ENCODE results near the gene NMNAT1. TPM values are rescaled to one million over a fixed set of nuclear protein-coding genes. Genes with fewer than 3 reads are reported as not detected.

The NMNAT1 gene
- total RNA-seq (2021; ENCODE audit: unreplicated experiment) (8.6 TPM), Bru-seq, nascent RNA (percentile 54 among the genes with signal in this experiment), BruChase-seq, experiment 1, labeled RNA remaining after a 6-hour chase (percentile 53 among the genes with signal in this experiment), BruChase-seq, experiment 2, labeled RNA remaining after a 2-hour chase (percentile 58 among the genes with signal in this experiment)
- polyA plus RNA-seq (2012) = 5.7 and 5.9 TPM in 2 replicates
- long read RNA-seq, transcript NMNAT1-201 (5 exons, 3,781 nt) = major isoform, 7 of 14 reads
- long read RNA-seq, partial matches to known transcripts = 0 of 14 reads
- long read RNA-seq, other reads (novel, unspliced or antisense) = 6 of 14 reads

GRCh38 chr1:9942939-9943788, at the start of gene NMNAT1, which contains the start of gene LZIC:
TSS of gene NMNAT1 (plus strand) at chr1:9943475. CDS start at chr1:9972074, 28,599 bp downstream.
TSS of gene LZIC (minus strand) at chr1:9943391. CDS start at chr1:9936619, 6,772 bp downstream.
- H3K4me1 ChIP-seq (ENCODE audit: control insufficient read depth in 1 of 2, insufficient read depth in 2 of 2, low read length in 2 of 2) = peaks cover 4 to 6% of the 10 kb centered on the region in 2 experiments; a peak in 2 of 4 replicates
- BruUV-seq (replicated peaks) = no TSS peak
- ATAC-seq = peak; percentile 93
- peak within 1 kb of the TSS; percentile 83 for H3K27ac ChIP-seq (ENCODE audit: low read depth, low read length)
- H2AFZ ChIP-seq (ENCODE audit: low read depth, low read length, poor library complexity, severe bottlenecking) = peak within 1 kb of the TSS; percentile 36
- H3K27me3 ChIP-seq (ENCODE audit: insufficient read depth, low read length) = no peaks in the 10 kb centered on the region
- peaks cover 14% of the 10 kb centered on the region for H3K79me2 ChIP-seq (ENCODE audit: insufficient read depth, low read length)
- peak within 1 kb of the TSS; percentile 79 for H3K4me2 ChIP-seq (ENCODE audit: low read length)
- H3K9ac ChIP-seq (ENCODE audit: low read length) = peak within 1 kb of the TSS; percentile 97
- no peaks in the 10 kb centered on the region for H4K20me1 ChIP-seq (ENCODE audit: insufficient read depth)
- H3K4me3 ChIP-seq (replicated peaks in 1 of 2; ENCODE audit: low read depth in 1 of 2, low read length in 2 of 2) = peak within 1 kb of the TSS; percentile 84 to 90
- no peaks in the 10 kb centered on the region for H3K9me2 ChIP-seq (ENCODE audit: insufficient read depth)
- peaks cover 0 to 5% of the 10 kb centered on the region in 2 experiments; a peak in 1 of 4 replicates for H3K36me3 ChIP-seq (ENCODE audit: control insufficient read depth in 1 of 2, insufficient read depth in 2 of 2, low read length in 2 of 2)
- ChIA-PET POLR2A (interaction anchor here (0.7 to 2.4 kb wide), 8 partner anchors 15 to 90 kb away, joined by 3 to 11 read pairs (median 4); partner anchors contain the start of gene UBE4B), RAD21 (ENCODE audit: low non-redundant PET in 1 of 2, low total read pairs in 2 of 2, uncharacterized antibody in 2 of 2, unreplicated experiment in 2 of 2) (no interaction called here), CTCF (interaction anchor here (0.7 to 1.9 kb wide), 6 partner anchors 32 to 210 kb away, joined by 3 to 8 read pairs (median 4); no protein-coding TSS in a partner anchor)
- H3K9me3 ChIP-seq (ENCODE audit: control insufficient read depth in 1 of 2, insufficient read depth in 1 of 2, low read depth in 1 of 2, low read length in 2 of 2) = no peaks in the 10 kb centered on the region
- DNase-seq (ENCODE audit: low read depth, low spot score) = peak; percentile 88
- intact Hi-C loops (cut with micrococcal nuclease) = loop anchor here (1.0 to 2.0 kb wide), 6 partner anchors 32 to 316 kb away; partner anchors contain the start of genes CTNNBIP1 and UBE4B
- TF ChIP-seq FOSL1 (IDR thresholded peaks at IDR 0.05; ENCODE audit: low read depth) (no peak; the same call in 1 of the 2 replicates), CEBPB (IDR thresholded peaks at IDR 0.05; ENCODE audit: low read depth) (no peak), POLR2AphosphoS5 (IDR thresholded peaks at IDR 0.05; ENCODE audit: low read depth, low read length) (peak; percentile 90), SIN3A (IDR thresholded peaks at IDR 0.05; ENCODE audit: low read depth) (peak; percentile 94), SRF (IDR thresholded peaks at IDR 0.05; ENCODE audit: low read depth) (peak; percentile 82; the same call in 1 of the 2 replicates), CTCF (IDR thresholded peaks at IDR 0.05 in 2 of 3, conservative IDR thresholded peaks at IDR 0.05 in 1 of 3; ENCODE audit: borderline replicate concordance in 1 of 3, insufficient read depth in 1 of 3, low read depth in 2 of 3, low read length in 2 of 3) (no peak), YY1 (IDR thresholded peaks at IDR 0.05; ENCODE audit: extremely low read depth, insufficient replicate concordance, low read depth, low read length) (peak; percentile 75), MAX (IDR thresholded peaks at IDR 0.05) (peak; percentile 83), ATF3 (IDR thresholded peaks at IDR 0.05) (no peak), ELF1 (IDR thresholded peaks at IDR 0.05; ENCODE audit: borderline replicate concordance, low read depth) (no peak), SP1 (IDR thresholded peaks at IDR 0.05; ENCODE audit: low read depth) (peak; percentile 92), TCF7L2 (IDR thresholded peaks at IDR 0.05; ENCODE audit: borderline replicate concordance, extremely low read depth, insufficient read depth, insufficient read length) (peak; percentile 40), EZH2 (IDR thresholded peaks at IDR 0.05) (no peak), POLR2A (IDR thresholded peaks at IDR 0.05; ENCODE audit: borderline replicate concordance, extremely low read depth, insufficient read depth, insufficient read length) (peak; percentile 88), RAD21 (IDR thresholded peaks at IDR 0.05; ENCODE audit: low read depth) (no peak; the same call in 1 of the 2 replicates), EZH2phosphoT487 (IDR thresholded peaks at IDR 0.05; ENCODE audit: borderline replicate concordance) (no peak), EGR1 (IDR thresholded peaks at IDR 0.05; ENCODE audit: low read depth) (peak; percentile 55; the same call in 1 of the 2 replicates), ZNF274 (IDR thresholded peaks at IDR 0.05; ENCODE audit: low read depth, low read length) (no peak), ZBTB33 (IDR thresholded peaks at IDR 0.05; ENCODE audit: extremely low read depth, insufficient replicate concordance, low read length) (peak; percentile 44), JUND (IDR thresholded peaks at IDR 0.05) (no peak), CBX3 (IDR thresholded peaks at IDR 0.05; ENCODE audit: low read depth) (peak; percentile 98), ZFX (IDR thresholded peaks at IDR 0.05) (peak; percentile 96)

Measured in HCT116 (cell line).